Measurements from ENCODE around the gene IL10RA.

The IL10RA gene

GRCh38 chr11:118048472-118049370 lies 62.5 kb downstream of the IL10RA start:
- DNase-seq: no peak

GRCh38 chr11:118049771-118050170 lies 63.6 kb downstream of the IL10RA start:
- no peak for DNase-seq

- DNase-seq: no peak
Measured at GRCh38 chr11:118050208-118050891, 64.2 kb downstream of the IL10RA start.
